ENCODE results near the gene RFNG.

DNA sequence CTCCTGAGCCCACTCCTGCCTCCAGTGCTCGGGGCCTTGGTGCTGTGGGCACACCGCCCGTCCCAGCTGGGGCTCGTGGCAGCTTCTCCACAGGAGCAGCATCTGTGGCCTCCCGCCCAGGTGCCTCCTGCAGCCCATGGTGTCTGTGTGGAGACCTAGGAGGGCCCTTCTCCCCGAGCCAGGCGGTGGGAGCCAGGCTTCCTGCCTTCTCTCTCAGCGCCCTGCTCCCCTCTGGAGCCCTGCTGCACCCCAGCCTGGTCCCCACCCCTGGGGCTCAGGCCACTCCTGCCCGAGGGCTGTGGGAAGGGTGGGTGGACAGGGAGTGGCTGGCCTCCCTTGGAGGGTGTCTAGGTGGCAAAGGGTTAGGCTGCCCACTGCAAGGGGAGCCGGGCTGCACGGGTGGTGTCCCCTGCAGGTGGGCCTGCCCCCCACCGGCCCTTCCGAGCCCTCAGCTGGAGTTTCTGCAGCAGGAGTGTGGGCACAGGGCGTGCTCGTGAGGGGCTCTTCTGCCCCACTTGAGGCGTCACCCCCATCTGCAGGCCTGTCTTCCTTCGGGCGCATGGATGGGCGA, 39.9 kb downstream of the RFNG start:
- TF ChIP-seq, protein P1, sequence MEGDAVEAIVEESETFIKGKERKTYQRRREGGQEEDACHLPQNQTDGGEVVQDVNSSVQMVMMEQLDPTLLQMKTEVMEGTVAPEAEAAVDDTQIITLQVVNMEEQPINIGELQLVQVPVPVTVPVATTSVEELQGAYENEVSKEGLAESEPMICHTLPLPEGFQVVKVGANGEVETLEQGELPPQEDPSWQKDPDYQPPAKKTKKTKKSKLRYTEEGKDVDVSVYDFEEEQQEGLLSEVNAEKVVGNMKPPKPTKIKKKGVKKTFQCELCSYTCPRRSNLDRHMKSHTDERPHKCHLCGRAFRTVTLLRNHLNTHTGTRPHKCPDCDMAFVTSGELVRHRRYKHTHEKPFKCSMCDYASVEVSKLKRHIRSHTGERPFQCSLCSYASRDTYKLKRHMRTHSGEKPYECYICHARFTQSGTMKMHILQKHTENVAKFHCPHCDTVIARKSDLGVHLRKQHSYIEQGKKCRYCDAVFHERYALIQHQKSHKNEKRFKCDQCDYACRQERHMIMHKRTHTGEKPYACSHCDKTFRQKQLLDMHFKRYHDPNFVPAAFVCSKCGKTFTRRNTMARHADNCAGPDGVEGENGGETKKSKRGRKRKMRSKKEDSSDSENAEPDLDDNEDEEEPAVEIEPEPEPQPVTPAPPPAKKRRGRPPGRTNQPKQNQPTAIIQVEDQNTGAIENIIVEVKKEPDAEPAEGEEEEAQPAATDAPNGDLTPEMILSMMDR (IDR thresholded peaks at IDR 0.05): no peak
- TF ChIP-seq POLR2A (IDR thresholded peaks at IDR 0.05): no peak

All from thyroid gland (tissue), 4 donors.